CD4-positive, alpha-beta T cell treated with Interferon alpha-2 for 1 hour (primary cell): ENCODE data around the gene ADGRD1.
"Not testable (repeated sequence)": the region's sequence is repeated elsewhere in the genome, so short reads cannot be mapped to it uniquely, and the experiment has no call there.

ENCODE experiments used
- DNase-seq, 2 donors: peaks; one replicate each; pipeline ENCODE4 v3.0.0-alpha.2; 2020 to 2022

Gene ADGRD1

DNA sequence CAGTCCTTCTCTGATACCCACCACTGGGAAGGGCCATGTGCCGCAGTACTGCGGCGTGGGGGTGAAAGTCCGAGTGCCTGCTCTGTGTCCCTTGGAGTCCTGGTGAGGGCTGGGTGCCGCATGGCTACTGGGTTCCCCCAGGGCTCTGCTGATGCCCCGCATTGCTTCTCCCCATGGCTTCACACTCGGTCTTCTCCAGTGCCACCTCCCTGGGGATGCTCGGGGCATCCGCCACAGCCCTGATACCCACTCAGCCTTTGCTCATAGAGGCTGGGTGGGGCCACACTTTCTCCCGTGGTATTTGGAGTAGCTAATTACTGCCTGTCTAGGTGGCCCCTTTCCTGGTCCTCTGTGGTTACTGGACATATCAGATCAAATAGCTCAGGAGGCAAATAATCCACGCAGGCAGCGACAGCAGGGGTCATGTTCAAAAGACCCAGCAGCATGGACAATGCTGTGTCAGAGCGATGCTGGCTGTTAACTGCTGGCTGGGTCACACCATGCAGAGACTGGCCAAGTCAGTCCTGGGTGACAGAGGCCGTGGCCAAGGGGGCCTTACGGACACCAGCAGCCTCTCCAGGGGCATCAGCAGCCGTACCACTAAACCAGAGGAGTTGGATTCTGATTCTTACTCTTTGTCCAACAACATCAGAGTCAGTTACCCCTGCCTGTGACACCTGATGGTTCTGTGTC, 106.5 kb downstream of the ADGRD1 start:
- DNase-seq = no peak

DNA sequence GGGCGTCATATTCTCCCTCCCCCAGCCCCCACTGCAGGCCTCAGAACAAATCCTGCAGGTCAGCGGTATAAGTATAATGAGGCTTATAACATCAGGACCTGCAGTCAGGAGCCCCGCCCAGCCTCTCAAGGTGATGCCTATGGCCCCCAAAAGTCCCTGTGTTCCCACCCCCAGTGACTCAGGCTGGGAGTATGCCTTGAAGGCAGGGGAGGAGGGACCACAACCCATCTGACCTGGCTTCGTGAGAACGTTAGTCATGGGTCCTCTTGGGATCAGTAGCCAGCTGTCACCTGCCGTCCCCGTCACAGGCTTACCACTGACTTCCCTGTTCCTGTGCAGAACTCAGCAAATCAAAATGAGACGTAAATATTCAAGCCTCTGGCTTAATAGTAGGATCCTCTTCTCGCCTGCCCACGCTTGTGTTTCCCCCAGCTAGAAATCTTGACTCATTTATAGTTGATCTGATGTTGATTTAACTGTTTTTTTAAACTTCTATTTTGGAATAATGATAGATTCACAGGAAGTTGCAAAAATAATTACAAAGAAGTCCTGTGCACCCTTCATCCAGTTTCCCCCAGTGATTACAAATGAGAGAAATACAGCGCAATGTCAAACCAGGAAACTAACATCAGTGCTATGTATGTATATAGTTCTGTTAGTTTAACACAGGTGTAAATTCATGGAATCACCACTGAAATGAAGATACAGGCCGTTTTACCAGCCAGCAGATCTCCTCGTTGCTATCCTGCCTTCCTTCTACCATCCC, 107.5 kb downstream of the ADGRD1 start:
- DNase-seq = no peak

- no peak for DNase-seq
These were observed 109.7 kb downstream of the ADGRD1 start for GRCh38 chr12:131063413-131063812.

GRCh38 chr12:131063960-131064359, 110.3 kb downstream of the ADGRD1 start:
- DNase-seq = no peak

DNA sequence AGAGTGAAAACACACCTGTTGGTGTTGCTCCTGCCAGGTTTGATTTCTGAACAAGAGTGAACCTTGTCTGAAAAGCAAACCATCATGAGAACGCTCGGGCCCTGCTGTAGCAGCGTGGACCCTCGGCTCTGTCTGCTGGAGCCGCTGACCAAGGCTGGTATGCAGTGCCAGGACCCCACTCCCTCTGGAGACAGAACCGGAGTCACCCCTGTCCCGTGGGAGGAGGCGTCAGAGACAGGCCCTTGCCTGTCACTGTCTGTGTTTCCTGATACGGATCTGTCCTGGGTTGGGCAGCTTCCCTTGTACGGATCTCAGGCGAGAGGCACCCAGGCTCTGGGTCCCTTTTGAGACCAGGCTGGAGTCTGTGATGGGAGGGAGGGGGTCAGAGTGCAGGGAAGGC, 111.6 kb downstream of the ADGRD1 start:
- DNase-seq = no peak

GRCh38 chr12:131065801-131066200, 112.1 kb downstream of the ADGRD1 start:
- no peak for DNase-seq

DNA sequence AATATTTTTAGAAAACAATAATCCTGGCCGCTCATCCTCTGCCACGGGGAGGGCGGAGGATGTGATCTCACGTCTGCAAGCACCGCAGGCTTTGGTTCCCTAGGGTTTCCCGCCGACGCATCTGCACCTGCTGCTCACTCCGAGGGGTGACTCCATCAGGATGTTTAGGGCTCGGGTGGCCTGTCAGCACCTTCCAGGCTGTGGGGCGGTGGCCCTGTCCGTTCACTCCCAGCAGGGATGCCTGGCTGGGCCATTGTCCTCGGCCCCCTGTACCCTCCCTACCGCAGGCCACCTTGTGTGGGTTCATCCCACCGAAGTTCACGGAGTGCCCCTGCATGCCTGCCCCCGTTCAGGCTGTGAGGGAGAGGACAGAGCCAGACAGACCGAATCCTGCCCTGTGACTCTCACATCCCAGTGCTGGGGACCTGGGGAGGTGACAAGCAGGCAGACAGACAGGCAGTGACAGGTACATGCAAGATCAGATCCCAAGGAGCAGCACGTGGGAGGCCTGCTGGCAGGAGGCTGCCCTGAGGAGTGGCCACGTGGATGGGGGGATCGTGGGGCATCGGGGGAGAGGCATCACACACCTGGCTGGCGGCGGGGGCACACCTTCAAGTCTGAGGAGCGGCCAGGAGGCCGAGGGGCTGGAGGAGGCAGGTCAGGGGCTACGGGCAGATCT, 112.6 kb downstream of the ADGRD1 start:
- no peak for DNase-seq

- no peak for DNase-seq
These were observed 113.3 kb downstream of the ADGRD1 start for GRCh38 chr12:131066886-131067490.

DNA sequence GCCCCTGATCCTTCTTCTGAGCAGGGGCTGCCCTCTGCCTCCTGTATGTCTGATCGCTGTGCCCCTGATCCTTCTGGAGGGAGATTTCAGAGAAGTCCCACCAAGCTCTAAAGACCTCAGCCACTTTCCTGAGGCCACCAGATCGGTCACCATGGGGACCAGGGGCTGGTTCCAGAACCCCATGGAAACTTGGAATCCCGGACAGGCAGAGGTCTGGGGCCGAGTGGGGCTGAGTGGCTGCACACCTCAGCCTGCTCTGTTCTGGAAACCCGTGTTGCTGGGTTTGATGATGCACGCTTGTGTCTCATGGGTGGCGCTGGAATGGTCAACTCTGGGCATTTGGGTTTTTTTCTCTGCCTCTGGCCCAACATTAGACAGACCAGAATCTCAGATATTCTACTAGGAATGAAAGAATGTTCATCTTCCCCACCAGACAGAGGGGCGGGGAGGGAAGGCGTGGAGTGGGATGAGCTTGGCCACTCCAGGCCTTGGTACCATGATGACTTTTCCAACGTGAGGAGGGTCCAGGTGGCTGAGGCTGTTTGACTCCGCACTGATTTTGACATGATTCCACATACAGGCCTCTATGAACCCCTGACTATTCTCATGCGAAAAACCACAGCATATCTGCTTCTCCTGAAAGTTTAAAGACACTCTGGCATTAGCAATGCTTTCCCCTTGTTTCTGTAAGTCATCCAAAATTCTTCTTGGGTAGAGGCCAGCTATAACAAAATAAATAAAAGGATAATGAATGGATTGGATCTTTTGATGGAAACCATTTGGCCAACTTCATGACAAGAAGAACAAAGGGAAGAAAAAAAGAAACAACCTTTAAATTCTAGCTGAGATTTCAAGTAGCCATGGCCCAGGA, 114.5 kb downstream of the ADGRD1 start:
- no peak for DNase-seq

- not testable (repeated sequence) for DNase-seq
These were observed 115.4 kb downstream of the ADGRD1 start for GRCh38 chr12:131068926-131069720.

GRCh38 chr12:131070136-131070535, 116.4 kb downstream of the ADGRD1 start:
- DNase-seq = not testable (repeated sequence)

- not testable (repeated sequence) for DNase-seq
These were observed 117.0 kb downstream of the ADGRD1 start for GRCh38 chr12:131070668-131071067.

- not testable (repeated sequence) for DNase-seq
These were observed 117.6 kb downstream of the ADGRD1 start for GRCh38 chr12:131071234-131071820.

- DNase-seq = not testable (repeated sequence)
These were observed 118.2 kb downstream of the ADGRD1 start for GRCh38 chr12:131071950-131072349.

GRCh38 chr12:131072451-131073230, 118.9 kb downstream of the ADGRD1 start:
- DNase-seq = no peak

- no peak for DNase-seq
These were observed 120.7 kb downstream of the ADGRD1 start for GRCh38 chr12:131074221-131075083.

- DNase-seq = no peak
These were observed 121.5 kb downstream of the ADGRD1 start for GRCh38 chr12:131075194-131075593.

GRCh38 chr12:131075611-131076010, 121.9 kb downstream of the ADGRD1 start:
- DNase-seq = no peak

GRCh38 chr12:131076296-131076695, 122.6 kb downstream of the ADGRD1 start:
- no peak for DNase-seq
